ENCODE measurements around the gene NSD2.

Gene NSD2

DNA sequence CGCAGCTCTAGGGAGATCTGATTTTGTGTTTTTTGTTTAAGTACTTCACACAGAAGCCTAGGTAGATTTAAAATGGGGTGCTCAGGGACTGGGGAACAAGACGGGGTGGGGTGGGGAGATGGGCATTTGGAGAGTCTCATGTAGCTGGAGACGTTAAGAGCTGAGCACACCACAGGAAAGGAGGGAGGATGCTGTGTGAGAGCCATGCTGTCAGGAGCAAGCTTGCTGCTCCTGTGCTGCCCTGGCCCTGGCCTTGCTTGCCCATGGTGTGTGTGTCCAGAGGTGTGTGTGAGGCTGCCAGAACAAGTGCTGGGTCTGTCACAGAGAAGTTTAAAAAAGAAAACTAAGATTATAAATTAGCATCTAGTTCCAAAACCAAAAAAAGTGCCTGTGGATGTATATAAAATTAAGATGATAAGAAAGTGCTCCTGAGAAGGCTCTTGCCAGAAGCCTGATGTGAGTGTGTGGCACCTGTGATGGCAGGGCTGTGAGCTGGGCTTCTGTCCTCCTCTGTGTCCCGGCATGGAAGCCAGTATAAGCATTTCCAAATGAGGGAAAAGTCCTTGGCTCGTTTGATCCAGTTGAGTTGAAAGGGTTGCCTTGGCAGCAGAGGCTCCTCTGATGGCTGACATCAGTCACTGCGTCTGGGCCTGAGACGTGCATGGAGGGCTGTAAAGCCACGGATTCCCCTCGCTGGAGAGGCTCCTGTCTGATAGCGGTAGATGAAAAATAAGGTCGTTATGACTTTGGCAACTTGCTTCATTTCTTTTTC, 74.1 kb downstream of the NSD2 start:
- DNase-seq (ENCODE audit: low read depth in 2 of 2): no peak

DNA sequence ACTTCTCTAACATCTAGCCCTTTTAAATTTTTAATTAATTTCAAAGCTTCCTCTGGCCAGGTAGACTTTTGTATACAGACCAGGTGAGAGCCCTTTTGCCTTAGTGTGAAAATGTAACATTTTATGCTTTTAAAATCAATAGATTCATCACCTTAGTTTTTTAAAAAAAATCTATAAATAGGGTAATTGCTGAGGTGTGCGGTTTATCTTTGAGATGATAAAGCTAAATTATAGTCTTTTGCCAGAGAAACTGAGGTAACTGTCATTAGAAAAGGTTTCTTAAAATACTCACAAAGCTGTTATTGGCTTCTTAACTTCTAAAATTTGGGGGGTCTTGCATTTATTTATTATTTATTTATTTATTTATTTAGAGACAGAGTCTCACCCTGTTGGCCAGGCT, 74.7 kb downstream of the NSD2 start:
- DNase-seq (ENCODE audit: low read depth in 2 of 2): no peak

- no peak for DNase-seq (ENCODE audit: low read depth in 2 of 2)
These were observed 77.0 kb downstream of the NSD2 start for GRCh38 chr4:1948232-1948631.

DNA sequence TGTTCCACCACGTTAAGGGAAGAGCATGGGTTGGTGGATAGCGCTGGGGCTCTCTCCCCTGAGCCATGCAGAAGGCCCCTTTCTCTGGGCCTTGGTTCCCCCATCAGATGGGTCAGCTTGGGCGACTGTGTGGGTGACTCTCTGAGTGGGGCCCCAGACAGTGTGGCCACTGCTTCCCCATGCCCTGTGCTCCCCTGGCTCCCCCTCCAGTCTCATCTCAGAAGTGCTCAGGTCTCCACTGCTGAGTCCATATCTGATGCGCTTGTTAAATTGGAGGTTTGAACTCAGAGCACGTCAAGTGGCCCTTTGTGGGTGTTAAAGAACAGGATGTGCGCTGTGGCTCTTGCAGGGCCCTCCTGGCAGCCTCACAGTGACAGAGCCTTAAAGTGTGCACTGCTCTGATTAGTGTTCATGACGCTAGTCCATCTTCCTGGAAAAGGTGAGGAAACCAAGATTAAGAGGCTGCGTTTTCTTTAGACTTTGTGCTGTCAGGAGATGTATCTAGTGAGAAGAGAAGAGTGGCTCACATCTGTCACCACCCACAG, 77.8 kb downstream of the NSD2 start:
- no peak for DNase-seq (ENCODE audit: low read depth in 2 of 2)

DNA sequence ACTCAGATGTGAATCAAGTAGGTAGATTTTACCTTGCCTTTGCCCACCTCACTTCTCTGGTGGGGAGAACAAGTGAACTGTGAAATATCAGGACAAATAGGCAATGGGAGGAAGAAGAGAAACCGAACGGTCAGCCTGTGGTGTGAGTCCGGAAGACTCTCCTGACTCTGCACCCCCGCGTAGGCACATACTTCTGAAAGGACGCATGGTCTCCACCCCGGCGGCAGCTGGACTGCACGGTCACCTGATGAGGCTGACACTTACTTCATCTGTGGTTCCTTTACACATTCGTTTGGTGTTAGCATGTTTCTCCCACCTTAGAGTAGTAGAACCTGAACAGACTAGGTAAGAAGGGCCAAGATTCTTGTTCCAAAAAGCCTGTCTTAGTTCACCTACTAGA, 79.2 kb downstream of the NSD2 start:
- no peak for DNase-seq (ENCODE audit: low read depth in 2 of 2)

- no peak for DNase-seq (ENCODE audit: low read depth in 2 of 2)
These were observed 81.0 kb downstream of the NSD2 start for GRCh38 chr4:1952058-1952700.

DNA sequence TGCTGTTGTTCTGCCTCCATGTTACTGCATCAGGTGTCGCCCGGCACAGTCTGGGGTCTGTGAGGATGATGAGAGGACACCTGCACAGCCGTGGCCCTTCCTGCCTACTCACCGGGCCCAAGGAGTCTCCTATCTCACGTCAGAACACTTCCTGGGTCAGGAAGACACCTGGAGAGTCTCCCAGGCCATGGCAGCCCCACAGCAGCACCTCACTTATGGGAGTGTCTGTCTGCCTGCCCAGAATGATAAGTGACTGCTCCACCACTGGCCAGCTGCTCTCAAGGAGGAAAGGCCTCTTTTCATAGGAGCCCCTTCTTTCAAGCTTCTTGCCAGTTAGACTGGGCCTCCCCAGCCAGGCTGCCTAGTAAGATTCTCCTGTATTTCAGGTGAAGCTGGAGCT, 81.5 kb downstream of the NSD2 start:
- no peak for DNase-seq (ENCODE audit: low read depth in 2 of 2)

DNA sequence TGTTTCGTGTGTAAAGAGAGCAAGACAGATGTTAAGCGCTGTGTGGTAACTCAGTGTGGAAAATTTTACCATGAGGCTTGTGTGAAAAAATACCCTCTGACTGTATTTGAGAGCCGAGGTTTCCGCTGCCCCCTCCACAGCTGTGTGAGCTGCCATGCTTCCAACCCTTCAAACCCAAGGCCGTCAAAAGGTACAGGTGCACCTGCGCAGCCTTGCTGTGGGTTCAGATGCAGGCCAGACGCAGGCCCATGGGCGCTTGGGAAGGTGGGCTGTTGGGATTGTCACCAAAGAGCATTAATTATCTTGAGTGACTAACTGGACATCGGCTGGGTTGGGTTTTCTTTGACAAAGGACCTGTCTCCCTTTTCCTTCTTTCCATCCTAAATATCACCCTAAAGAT, 82.1 kb downstream of the NSD2 start:
- no peak for DNase-seq (ENCODE audit: low read depth in 2 of 2)

- DNase-seq (ENCODE audit: low read depth in 2 of 2): no peak
These were observed 85.4 kb downstream of the NSD2 start for GRCh38 chr4:1956631-1957030.

- DNase-seq (ENCODE audit: low read depth in 2 of 2): no peak
These were observed 87.3 kb downstream of the NSD2 start for GRCh38 chr4:1958276-1959103.

- DNase-seq (ENCODE audit: low read depth in 2 of 2): no peak
These were observed 87.9 kb downstream of the NSD2 start for GRCh38 chr4:1959104-1959384.

GRCh38 chr4:1960170-1960825, 89.1 kb downstream of the NSD2 start:
- no peak for DNase-seq (ENCODE audit: low read depth in 2 of 2)

DNA sequence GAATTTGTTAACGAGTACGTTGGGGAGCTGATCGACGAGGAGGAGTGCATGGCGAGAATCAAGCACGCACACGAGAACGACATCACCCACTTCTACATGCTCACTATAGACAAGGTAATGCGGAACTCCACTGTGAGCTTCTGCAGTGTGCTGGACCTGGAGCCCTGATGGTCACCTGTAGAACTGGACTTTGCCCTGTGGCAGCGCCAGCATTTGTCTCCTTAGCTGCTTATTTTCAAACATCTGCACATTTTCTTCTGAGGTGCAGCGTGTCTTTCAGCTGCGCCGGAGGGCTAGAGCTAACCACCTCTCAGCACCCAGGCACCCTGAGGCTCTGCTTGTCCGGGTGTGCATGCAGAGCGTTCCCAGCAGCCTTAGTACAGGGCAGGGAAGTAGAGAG, 89.8 kb downstream of the NSD2 start:
- DNase-seq (ENCODE audit: low read depth in 2 of 2): no peak

DNA sequence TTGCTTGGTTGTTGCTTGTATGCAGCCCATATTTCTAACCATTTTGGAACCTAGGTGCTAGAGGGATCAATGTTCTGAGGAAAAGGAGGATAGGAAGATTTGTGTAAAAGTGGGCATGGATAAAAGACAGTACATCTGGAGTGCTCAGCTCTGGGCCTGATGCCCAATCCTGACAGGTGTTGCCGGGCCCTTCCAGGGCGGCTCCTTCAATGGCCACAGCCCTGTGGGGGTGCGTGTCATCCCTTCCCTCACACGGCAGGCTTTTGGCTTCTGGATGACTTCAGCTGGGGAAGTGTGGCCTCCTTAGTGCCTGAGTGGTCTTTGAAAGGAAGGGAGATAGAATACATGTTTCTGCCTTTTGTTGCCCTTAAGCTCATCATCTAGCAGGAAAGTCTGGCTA, 90.4 kb downstream of the NSD2 start:
- DNase-seq (ENCODE audit: low read depth in 2 of 2): no peak

GRCh38 chr4:1962980-1963379, 91.8 kb downstream of the NSD2 start:
- DNase-seq (ENCODE audit: low read depth in 2 of 2): no peak

GRCh38 chr4:1964443-1964842, 93.2 kb downstream of the NSD2 start:
- no peak for DNase-seq (ENCODE audit: low read depth in 2 of 2)

GRCh38 chr4:1964971-1965370, 93.8 kb downstream of the NSD2 start:
- no peak for DNase-seq (ENCODE audit: low read depth in 2 of 2)

GRCh38 chr4:1967512-1968149, 96.4 kb downstream of the NSD2 start:
- DNase-seq (ENCODE audit: low read depth in 2 of 2): no peak

GRCh38 chr4:1968686-1969295, 97.6 kb downstream of the NSD2 start:
- no peak for DNase-seq (ENCODE audit: low read depth in 2 of 2)

DNA sequence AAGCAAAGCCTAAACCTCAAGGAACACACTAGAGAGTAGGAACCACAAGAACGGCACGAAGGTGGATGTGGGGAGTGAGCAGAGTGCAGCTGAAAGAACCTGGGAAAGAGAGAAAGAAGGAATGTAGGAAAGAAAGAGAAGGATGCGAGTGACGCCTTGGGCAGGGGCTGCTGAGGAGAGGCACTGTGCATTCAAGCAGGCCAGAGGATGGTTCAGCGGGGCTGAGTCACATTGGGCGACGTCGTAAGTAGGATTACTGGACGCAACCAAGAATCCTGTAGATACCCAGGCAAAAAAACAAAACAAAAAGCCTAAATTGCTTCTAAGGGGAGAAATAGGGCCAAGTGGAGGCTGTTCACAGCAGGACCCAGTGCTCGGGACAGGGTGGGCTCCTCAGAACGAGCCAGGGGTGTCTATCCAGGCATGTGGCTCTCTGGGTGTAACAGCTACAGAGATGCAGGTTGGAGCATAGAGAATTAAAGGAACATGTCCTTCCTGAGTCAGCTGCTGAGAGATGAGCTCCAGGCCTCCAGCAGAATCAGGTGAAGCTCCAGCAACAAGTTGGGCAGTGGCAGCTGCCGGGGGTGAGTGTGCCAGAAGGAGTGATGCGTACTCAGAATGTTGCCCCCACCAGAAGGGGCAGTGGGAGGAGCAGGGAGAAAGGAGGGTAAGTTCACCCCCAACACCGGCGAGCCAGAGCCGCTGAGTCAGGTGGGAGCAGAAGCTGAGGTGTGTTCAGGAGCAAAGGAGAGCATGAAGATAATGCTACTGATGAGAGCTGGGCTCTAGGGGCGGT, 98.9 kb downstream of the NSD2 start:
- DNase-seq (ENCODE audit: low read depth in 2 of 2): no peak

Measured in stimulated activated CD4-positive, alpha-beta T cell treated with anti-CD3 and anti-CD28 coated beads, Interleukin-1b, Interleukin-23, amount 100 ng/mL, for 4 hours (primary cell).